ENCODE results near the gene DOC2B. TPM values are rescaled to one million over a fixed set of nuclear protein-coding genes. Genes with fewer than 3 reads are reported as not detected.

The DOC2B gene
- total and polyA plus RNA-seq, 3 donors from 2014 or later: 1.4 to 4.0 (median 1.9) TPM

- DNase-seq: no peak
- H3K9me3 ChIP-seq: no peaks in the 10 kb centered on the region
- H3K4me3 ChIP-seq: no peak overlapping the region
- no peaks in the 10 kb centered on the region for H3K36me3 ChIP-seq (ENCODE audit: low read depth, missing control alignments)
- H3K27ac ChIP-seq: no peak overlapping the region
- TF ChIP-seq POLR2A (IDR thresholded peaks at IDR 0.05): no peak
- no peak for TF ChIP-seq CTCF (IDR thresholded peaks at IDR 0.05)
- 89 to 90% methylated on average over 18 to 19 of the region's 19 CpGs for WGBS, 2 donors
- no peaks in the 10 kb centered on the region for H3K4me1 ChIP-seq
- H3K27me3 ChIP-seq: no peaks in the 10 kb centered on the region
- intact Hi-C loops (cut with DNase I; ENCODE audit: low total_unique reads): no loop called here
These were observed 24.5 kb downstream of the DOC2B start for GRCh38 chr17:156946-157345.

- no peak for DNase-seq
- WGBS, 2 donors: 93 to 96% methylated on average over 15 to 28 of the region's 28 CpGs
- intact Hi-C loops (cut with DNase I; ENCODE audit: low total_unique reads): no loop called here
- H3K36me3 ChIP-seq (ENCODE audit: low read depth, missing control alignments): no peaks in the 10 kb centered on the region
- TF ChIP-seq CTCF (IDR thresholded peaks at IDR 0.05): no peak
- TF ChIP-seq POLR2A (IDR thresholded peaks at IDR 0.05): no peak
- H3K4me1 ChIP-seq: no peaks in the 10 kb centered on the region
- H3K9me3 ChIP-seq: no peaks in the 10 kb centered on the region
- no peak overlapping the region for H3K4me3 ChIP-seq
- H3K27ac ChIP-seq: no peak overlapping the region
- H3K27me3 ChIP-seq: no peaks in the 10 kb centered on the region
These were observed 25.3 kb downstream of the DOC2B start for GRCh38 chr17:156094-156621.

- H3K27ac ChIP-seq: no peak overlapping the region
- 83 to 97% methylated on average over 4 to 7 of the region's 7 CpGs for WGBS, 2 donors
- no peak overlapping the region for H3K4me3 ChIP-seq
- DNase-seq: no peak
- no peaks in the 10 kb centered on the region for H3K36me3 ChIP-seq (ENCODE audit: low read depth, missing control alignments)
- no peaks in the 10 kb centered on the region for H3K4me1 ChIP-seq
- H3K27me3 ChIP-seq: no peaks in the 10 kb centered on the region
- intact Hi-C loops (cut with DNase I; ENCODE audit: low total_unique reads): no loop called here
- H3K9me3 ChIP-seq: no peaks in the 10 kb centered on the region
- TF ChIP-seq CTCF (IDR thresholded peaks at IDR 0.05) (no peak), POLR2A (IDR thresholded peaks at IDR 0.05) (no peak)
These were observed 25.9 kb downstream of the DOC2B start for GRCh38 chr17:155576-155975.

GRCh38 chr17:153851-154250, 27.6 kb downstream of the DOC2B start:
- WGBS, 2 donors: 86 to 87% methylated on average over 9 of the region's 9 CpGs
- no peaks in the 10 kb centered on the region for H3K27me3 ChIP-seq
- intact Hi-C loops (cut with DNase I; ENCODE audit: low total_unique reads): no loop called here
- H3K27ac ChIP-seq: no peak overlapping the region
- no peak for DNase-seq
- no peaks in the 10 kb centered on the region for H3K36me3 ChIP-seq (ENCODE audit: low read depth, missing control alignments)
- TF ChIP-seq CTCF (IDR thresholded peaks at IDR 0.05) (no peak), POLR2A (IDR thresholded peaks at IDR 0.05) (no peak)
- no peaks in the 10 kb centered on the region for H3K4me1 ChIP-seq
- H3K9me3 ChIP-seq: no peaks in the 10 kb centered on the region
- H3K4me3 ChIP-seq: no peak overlapping the region

- intact Hi-C loops (cut with DNase I; ENCODE audit: low total_unique reads): no loop called here
These were observed 28.5 kb downstream of the DOC2B start for GRCh38 chr17:152860-153420.

More at GRCh38 chr17:152860-153420, 28.5 kb downstream of the DOC2B start:
- no peaks in the 10 kb centered on the region for H3K27me3 ChIP-seq
- no peak overlapping the region for H3K27ac ChIP-seq
- H3K4me1 ChIP-seq: no peaks in the 10 kb centered on the region
- no peak for DNase-seq
- no peaks in the 10 kb centered on the region for H3K9me3 ChIP-seq
- no peaks in the 10 kb centered on the region for H3K36me3 ChIP-seq (ENCODE audit: low read depth, missing control alignments)
- TF ChIP-seq POLR2A (IDR thresholded peaks at IDR 0.05) (no peak), CTCF (IDR thresholded peaks at IDR 0.05) (no peak)
- 88 to 92% methylated on average over 11 to 12 of the region's 12 CpGs for WGBS, 2 donors
- no peak overlapping the region for H3K4me3 ChIP-seq
